ENCODE measurements around the gene ATP8B2. TPM values are rescaled to one million over a fixed set of nuclear protein-coding genes. Genes with fewer than 3 reads are reported as not detected.
"Not testable (repeated sequence)": the region's sequence is repeated elsewhere in the genome, so short reads cannot be mapped to it uniquely, and the experiment has no call there.

ATP8B2 gene
- total and polyA plus RNA-seq, 7 donors, result 1.3 to 5.8 (median 3.6) TPM

GRCh38 chr1:154338875-154339274 lies 13.6 kb downstream of the ATP8B2 start:
- Histone ChIP-seq H3K36me3 (ENCODE audit: insufficient read depth in 1 of 2, low read depth in 1 of 2) (peaks cover 0 to 20% of the 10 kb centered on the region in 2 donors), H3K4me1 (peaks cover 4% of the 10 kb centered on the region)
- TF ChIP-seq, protein P1, sequence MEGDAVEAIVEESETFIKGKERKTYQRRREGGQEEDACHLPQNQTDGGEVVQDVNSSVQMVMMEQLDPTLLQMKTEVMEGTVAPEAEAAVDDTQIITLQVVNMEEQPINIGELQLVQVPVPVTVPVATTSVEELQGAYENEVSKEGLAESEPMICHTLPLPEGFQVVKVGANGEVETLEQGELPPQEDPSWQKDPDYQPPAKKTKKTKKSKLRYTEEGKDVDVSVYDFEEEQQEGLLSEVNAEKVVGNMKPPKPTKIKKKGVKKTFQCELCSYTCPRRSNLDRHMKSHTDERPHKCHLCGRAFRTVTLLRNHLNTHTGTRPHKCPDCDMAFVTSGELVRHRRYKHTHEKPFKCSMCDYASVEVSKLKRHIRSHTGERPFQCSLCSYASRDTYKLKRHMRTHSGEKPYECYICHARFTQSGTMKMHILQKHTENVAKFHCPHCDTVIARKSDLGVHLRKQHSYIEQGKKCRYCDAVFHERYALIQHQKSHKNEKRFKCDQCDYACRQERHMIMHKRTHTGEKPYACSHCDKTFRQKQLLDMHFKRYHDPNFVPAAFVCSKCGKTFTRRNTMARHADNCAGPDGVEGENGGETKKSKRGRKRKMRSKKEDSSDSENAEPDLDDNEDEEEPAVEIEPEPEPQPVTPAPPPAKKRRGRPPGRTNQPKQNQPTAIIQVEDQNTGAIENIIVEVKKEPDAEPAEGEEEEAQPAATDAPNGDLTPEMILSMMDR (IDR thresholded peaks at IDR 0.05), result no peak

DNA sequence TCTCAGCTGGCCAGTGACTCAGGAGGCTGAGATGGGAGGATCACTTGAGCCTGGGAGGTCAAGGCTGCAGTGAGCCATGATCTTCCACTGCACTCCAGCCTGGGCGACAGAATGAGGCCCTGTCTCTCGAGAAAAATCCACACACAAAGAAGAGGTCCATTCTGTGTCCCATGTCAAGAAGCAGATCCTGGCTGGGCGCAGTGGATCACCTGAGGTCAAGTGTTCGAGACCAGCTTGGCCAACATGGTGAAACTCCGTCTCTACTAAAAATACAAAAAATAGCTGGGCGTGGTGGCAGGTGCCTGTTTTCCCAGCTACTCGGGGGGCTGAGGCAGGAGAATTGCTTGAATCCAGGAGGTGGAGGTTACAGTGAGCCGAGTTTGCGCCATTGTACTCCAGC lies 16.0 kb downstream of the ATP8B2 start:
- H3K36me3 ChIP-seq (ENCODE audit: insufficient read depth in 1 of 2, low read depth in 1 of 2), result peaks cover 0 to 38% of the 10 kb centered on the region in 2 donors
- intact Hi-C loops (cut with DNase I); H3K9me3 ChIP-seq; H3K27me3 ChIP-seq (ENCODE audit: insufficient read depth in 3 of 3, low read length in 2 of 3); H3K4me1 ChIP-seq; ATAC-seq; H3K4me3 ChIP-seq; H3K27ac ChIP-seq; DNase-seq: not testable (repeated sequence)
- WGBS, 3 donors, result 96 to 98% (median 97%) methylated on average over 9 of the region's 9 CpGs

More at GRCh38 chr1:154338875-154339274, 13.6 kb downstream of the ATP8B2 start:
- 95 to 98% (median 95%) methylated on average over 2 of the region's 2 CpGs for WGBS, 3 donors
- no peaks in the 10 kb centered on the region for H3K9me3 ChIP-seq
- H3K27me3 ChIP-seq (ENCODE audit: insufficient read depth in 3 of 3, low read length in 2 of 3), result peaks cover 0 to 1% (median 0%) of the 10 kb centered on the region in 3 donors
- no peak for ATAC-seq
- no peak overlapping the region for H3K4me3 ChIP-seq
- no peak overlapping the region for H3K27ac ChIP-seq
- DNase-seq, result no peak
- intact Hi-C loops (cut with DNase I), result loop anchor here in 1 of 2 donors (2.0 kb wide), 1 partner anchor 24 kb away; no protein-coding TSS in a partner anchor

GRCh38 chr1:154342132-154342531 lies 16.8 kb downstream of the ATP8B2 start:
- Histone ChIP-seq H3K27me3 (ENCODE audit: insufficient read depth in 3 of 3, low read length in 2 of 3) (no peaks in the 10 kb centered on the region), H3K27ac (no peak overlapping the region), H3K4me1 (no peaks in the 10 kb centered on the region), H3K4me3 (no peak overlapping the region), H3K36me3 (ENCODE audit: insufficient read depth in 1 of 2, low read depth in 1 of 2) (peaks cover 0 to 43% of the 10 kb centered on the region in 2 donors), H3K9me3 (no peaks in the 10 kb centered on the region)
- TF ChIP-seq, protein P1 (IDR thresholded peaks at IDR 0.05), result no peak
- ATAC-seq (no peak), DNase-seq (no peak)
- 78 to 93% (median 81%) methylated on average over 7 of the region's 7 CpGs for WGBS, 3 donors
- intact Hi-C loops (cut with DNase I), result no loop called here

DNA sequence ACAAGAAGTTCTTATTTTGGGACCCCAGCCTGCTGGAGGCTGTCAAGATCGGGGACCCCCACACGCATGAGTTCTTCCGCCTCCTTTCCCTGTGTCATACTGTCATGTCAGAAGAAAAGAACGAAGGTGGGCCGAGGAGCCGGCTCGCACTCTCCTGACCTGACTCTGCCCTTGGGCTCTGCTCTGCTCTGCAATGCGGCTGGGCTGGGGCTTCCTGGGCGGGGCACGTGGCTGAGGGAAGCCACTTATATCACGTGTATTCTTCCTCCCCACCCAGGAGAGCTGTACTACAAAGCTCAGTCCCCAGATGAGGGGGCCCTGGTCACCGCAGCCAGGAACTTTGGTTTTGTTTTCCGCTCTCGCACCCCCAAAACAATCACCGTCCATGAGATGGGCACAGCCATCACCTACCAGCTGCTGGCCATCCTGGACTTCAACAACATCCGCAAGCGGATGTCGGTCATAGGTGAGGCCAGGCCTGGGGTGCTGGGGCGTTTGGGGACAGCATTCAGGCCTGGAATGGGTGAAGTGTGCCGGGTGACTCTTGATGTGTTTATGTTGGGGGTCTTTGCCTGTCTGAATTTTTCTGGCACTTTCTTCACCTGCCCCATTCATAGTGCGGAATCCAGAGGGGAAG lies 17.6 kb downstream of the ATP8B2 start:
- ATAC-seq (no peak), DNase-seq (peak in 1 of 2 donors; percentile 38)
- intact Hi-C loops (cut with DNase I), result no loop called here
- Histone ChIP-seq H3K4me1 (no peaks in the 10 kb centered on the region), H3K27me3 (ENCODE audit: insufficient read depth in 3 of 3, low read length in 2 of 3) (no peaks in the 10 kb centered on the region), H3K36me3 (ENCODE audit: insufficient read depth in 1 of 2, low read depth in 1 of 2) (peaks cover 0 to 42% of the 10 kb centered on the region in 2 donors), H3K27ac (no peak overlapping the region), H3K9me3 (no peaks in the 10 kb centered on the region), H3K4me3 (no peak overlapping the region)
- TF ChIP-seq, protein P1 (IDR thresholded peaks at IDR 0.05), result no peak
- WGBS, 3 donors, result 86 to 89% (median 88%) methylated on average over 21 of the region's 21 CpGs

- TF ChIP-seq, protein P1 (IDR thresholded peaks at IDR 0.05), result peak; percentile 19
- ATAC-seq (no peak), DNase-seq (peak in 1 of 2 donors; percentile 40)
- Histone ChIP-seq H3K36me3 (ENCODE audit: insufficient read depth in 1 of 2, low read depth in 1 of 2) (peaks cover 0 to 43% of the 10 kb centered on the region in 2 donors), H3K4me3 (no peak overlapping the region), H3K4me1 (no peaks in the 10 kb centered on the region), H3K27ac (no peak overlapping the region), H3K27me3 (ENCODE audit: insufficient read depth in 3 of 3, low read length in 2 of 3) (no peaks in the 10 kb centered on the region), H3K9me3 (no peaks in the 10 kb centered on the region)
- intact Hi-C loops (cut with DNase I), result no loop called here
- WGBS, 3 donors, result 78 to 86% (median 83%) methylated on average over 12 of the region's 12 CpGs
Observed at GRCh38 chr1:154344977-154345837, 19.9 kb downstream of the ATP8B2 start.

Measured in psoas muscle (tissue), 8 donors.